GM10847 (cell line): ENCODE measurements around the gene AHCYL2.

Experiments used
- POLR2A ChIP-seq: IDR thresholded peaks from 2 replicates; pipeline ENCODE4 v1.6.1; 2011; ENCODE audit not compliant: insufficient read length; ENCODE audit errors: extremely low read depth

Gene AHCYL2

GRCh38 chr7:129298268-129298893 lies 73.6 kb downstream of the AHCYL2 start:
- TF ChIP-seq POLR2A = no peak

DNA sequence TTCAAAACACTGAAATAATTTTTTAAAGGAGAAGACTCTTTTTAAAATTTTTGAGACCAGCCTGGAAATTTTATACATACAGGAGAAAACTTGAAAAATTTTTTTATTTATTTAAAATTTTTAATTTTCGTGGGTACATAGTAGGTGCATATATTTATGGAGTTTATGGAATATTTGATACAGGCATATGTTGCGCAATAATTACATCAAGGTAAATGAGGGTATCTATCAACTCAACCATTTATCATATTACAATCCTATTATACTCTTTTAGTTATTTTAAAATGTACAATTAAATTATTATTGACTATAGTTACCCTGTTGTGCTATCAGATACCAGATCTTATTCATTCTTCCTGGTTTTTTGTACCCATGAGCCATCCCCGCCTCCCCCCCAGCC lies 75.1 kb downstream of the AHCYL2 start:
- no peak for TF ChIP-seq POLR2A

GRCh38 chr7:129307592-129307991 lies 82.8 kb downstream of the AHCYL2 start:
- no peak for TF ChIP-seq POLR2A

DNA sequence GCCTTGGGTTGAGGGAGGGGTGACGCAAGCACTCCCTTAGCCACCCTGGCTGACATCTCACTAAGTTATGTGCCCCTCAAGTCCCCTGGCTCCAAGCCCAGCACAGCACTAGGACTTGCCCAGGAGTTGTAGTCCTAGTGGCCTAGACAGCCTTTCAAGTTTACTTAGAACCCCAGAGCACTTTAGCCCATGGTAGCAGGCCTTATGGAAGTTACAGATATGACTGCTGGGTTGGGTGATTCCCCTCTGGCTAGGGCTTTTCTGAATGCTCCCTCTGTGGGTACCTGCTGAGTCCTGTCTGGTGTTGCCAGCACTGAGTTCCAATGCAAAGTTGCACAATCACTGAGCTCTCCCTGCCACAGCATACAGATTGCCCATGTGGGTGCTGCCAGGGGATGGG lies 83.2 kb downstream of the AHCYL2 start:
- TF ChIP-seq POLR2A = no peak

- no peak for TF ChIP-seq POLR2A
Observed at GRCh38 chr7:129311429-129311828, 86.6 kb downstream of the AHCYL2 start.

- TF ChIP-seq POLR2A = no peak
Observed at GRCh38 chr7:129313282-129313681, 88.5 kb downstream of the AHCYL2 start.

DNA sequence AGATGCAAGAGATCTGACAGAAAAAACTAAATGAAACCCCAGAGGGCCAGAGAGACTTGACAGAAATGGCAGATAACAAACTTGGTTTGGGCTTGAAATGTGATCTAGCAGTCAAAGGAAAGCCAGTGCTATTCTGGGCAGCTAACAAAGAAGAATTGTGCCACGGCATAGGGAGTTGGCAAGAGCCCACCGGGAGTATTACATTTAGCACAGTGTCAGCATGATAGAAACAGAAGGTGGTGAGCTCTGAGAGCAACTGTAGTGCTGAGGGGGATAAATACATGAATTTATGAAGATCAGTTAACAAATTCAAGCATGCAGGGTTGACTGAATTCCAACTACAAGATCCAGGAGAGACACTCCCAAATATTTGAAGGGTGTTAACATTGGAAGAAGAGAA lies 91.1 kb downstream of the AHCYL2 start:
- no peak for TF ChIP-seq POLR2A

GRCh38 chr7:129317450-129317849 lies 92.6 kb downstream of the AHCYL2 start:
- no peak for TF ChIP-seq POLR2A

GRCh38 chr7:129327076-129327475 lies 102.2 kb downstream of the AHCYL2 start:
- TF ChIP-seq POLR2A = no peak

GRCh38 chr7:129332254-129333035 lies 107.6 kb downstream of the AHCYL2 start:
- no peak for TF ChIP-seq POLR2A

GRCh38 chr7:129334473-129334872 lies 109.6 kb downstream of the AHCYL2 start:
- no peak for TF ChIP-seq POLR2A

- TF ChIP-seq POLR2A = no peak
Observed at GRCh38 chr7:129338450-129338849, 113.6 kb downstream of the AHCYL2 start.

GRCh38 chr7:129341212-129341611 lies 116.4 kb downstream of the AHCYL2 start:
- TF ChIP-seq POLR2A = no peak

GRCh38 chr7:129341816-129342806 lies 117.3 kb downstream of the AHCYL2 start:
- no peak for TF ChIP-seq POLR2A

DNA sequence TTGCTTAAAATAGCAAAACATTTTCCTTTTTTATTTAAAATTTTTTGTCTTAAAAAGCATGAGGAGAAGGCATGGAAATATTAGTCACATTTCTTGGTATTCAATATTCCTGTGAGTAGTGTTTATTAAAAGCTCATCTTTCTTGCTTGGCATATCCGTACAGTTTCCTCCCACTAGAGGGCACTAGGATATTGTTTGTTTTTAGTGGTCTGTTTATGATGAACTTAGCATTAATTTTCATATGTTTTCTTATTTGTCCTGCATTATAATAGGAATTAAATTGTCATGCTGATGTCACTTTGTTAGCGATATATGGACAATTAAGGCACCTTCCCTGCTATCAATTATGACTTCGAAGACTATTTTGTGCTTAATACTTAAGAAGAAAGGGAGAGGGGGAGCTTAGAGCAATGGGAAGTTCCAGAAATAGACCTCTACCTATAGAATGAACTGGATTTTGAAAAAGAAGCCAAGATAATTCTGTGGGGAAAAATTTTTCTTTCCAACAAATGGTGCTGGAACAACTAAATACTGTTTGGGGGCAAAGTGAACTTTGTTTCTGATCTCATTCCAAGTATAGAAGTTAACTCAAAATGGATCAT lies 118.4 kb downstream of the AHCYL2 start:
- no peak for TF ChIP-seq POLR2A
